Stimulated activated CD4-positive, alpha-beta T cell treated with anti-CD3 and anti-CD28 coated beads, Interleukin-15, amount 100 ng/mL, for 1 hour (primary cell): ENCODE data around the gene KIF1A.

ENCODE experiments used
- DNase-seq, 2 donors: peaks; one replicate each; pipeline ENCODE4 v3.0.0-alpha.2; 2020; ENCODE audit warnings: low read depth in 1 of 2, low spot score in 1 of 2

Gene KIF1A

DNA sequence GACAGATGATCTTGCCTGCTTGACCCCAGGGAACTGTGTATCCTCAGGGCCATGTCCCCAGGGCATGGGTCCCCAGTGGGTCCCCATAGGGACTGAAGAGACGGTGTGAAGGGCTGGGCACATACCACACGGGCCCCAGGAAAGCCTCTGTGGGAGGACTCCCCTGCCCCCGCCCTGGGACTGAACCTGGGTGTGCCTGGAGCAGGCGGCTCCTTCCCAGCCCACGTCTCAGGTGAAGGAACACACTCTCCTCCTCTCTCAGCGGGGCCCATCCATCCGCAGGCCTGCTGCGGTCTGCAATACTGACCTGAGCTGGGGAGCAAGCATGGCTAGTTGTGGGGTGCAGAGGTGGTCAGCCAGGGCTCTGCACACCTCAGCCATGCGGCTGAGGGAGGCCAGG lies 45.2 kb downstream of the KIF1A start:
- no peak for DNase-seq

DNA sequence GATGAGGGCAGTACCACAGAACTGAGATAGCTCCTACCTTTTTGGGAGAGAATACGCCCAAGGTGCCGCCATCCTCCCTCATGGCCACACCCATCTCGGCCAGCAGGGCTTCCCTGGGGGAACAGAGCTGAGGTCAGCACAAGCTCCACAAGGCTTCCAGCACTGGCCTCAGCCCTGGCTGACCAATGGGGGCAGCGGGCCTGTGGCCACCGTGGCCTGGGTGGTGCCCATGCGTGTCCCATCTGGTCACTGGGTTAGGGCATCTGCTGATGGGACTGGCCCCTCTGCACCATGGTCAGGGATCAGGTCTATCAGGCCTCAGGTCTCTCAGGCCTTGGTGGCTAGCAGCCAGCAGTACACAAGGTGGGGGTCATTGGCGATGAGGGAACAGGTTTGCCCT lies 50.9 kb downstream of the KIF1A start:
- DNase-seq: no peak

DNA sequence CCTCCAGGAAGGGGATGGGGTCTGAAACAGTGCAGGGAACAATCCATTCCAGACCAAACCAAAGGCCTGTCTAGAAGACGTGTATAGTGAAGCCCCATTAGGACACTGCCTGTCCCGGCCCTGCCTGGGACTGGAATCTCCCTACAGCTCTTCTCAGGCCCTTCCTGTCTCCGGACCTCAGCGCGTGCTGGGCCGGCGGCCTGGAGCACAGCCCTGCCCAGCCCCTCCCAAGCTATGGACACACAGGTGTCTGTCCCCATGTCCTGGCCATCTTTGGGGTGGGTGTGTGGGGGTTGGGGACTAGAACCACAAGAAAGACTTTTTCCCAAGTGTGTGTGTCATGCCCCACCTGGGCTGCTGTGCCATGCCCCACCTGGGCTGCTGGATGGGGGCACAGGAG lies 51.8 kb downstream of the KIF1A start:
- no peak for DNase-seq

DNA sequence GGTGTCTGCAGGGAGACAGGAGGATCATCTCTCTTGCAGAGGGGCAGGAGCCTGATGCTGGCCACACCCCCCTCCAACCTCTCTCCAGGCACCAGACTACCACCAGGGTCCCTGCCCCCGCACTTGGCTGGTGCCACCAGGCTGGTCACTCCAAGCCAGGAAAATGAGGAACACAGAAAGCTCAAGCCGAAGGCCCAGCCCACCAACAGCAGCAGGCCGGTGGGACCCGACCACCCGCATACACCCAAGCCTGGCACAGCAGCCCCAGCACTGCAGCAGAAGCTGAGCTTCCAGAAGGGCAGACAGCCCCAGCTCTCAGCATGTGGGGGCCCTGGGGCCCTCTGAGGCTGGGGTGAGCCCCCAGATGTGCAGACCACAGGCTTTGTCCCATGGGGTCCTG lies 52.7 kb downstream of the KIF1A start:
- no peak for DNase-seq

DNA sequence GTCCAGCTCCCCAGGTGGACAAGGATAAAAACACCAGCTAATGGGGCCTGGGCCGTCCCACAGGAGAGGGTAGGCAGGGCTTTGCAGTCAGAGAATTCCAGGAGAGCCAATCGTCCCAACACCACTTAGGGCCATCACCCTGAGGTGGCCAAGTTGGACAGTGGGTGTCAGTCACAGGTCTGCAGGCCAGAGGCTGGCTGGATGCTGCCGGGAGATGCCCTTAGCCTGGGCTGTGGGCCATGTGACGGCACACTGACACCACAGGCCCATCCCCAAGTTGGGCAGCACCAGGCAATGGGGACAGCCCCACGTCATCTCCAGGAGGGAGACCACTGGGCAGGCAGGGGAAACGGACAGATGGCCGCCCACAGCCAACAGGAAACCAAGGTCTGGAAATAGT lies 53.9 kb downstream of the KIF1A start:
- DNase-seq: no peak

DNA sequence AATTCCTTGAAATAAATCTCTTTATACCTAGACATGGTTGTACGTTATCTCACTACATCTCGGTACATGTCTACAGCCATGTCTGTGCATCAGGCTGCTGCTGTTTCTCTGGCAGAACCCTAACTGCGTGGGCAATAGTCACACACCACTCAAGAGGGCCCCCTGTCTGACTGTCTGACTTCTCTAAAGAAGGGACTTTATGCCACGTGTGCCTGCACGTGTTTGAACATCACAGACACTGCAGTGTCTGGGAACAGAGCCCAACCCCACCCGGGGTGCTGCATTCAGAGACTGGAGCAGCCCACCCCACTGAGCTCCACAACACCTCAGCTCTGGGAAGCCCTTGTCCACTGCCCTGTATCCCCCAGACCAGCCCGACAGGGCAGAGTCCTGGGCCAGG lies 55.0 kb downstream of the KIF1A start:
- DNase-seq: no peak

DNA sequence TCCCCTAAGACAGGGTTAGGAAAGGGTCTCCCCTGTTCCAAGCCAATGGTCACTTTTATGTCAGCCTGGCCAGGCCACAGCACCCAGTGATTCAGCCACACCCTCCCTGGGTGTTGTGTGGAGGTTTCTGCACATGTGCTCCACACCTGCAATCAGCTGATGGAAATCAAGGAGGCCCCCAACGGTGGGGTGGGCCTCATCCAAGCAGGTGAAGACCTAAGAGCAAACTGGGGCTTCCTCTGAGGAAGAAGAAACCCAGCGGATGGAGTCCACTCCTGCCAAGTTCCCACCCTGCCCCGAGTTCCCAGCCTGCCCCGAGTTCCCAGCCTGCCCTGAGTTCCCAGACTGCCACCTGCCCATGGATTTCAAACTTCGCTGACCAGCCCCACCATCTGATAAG lies 55.4 kb downstream of the KIF1A start:
- DNase-seq: no peak

DNA sequence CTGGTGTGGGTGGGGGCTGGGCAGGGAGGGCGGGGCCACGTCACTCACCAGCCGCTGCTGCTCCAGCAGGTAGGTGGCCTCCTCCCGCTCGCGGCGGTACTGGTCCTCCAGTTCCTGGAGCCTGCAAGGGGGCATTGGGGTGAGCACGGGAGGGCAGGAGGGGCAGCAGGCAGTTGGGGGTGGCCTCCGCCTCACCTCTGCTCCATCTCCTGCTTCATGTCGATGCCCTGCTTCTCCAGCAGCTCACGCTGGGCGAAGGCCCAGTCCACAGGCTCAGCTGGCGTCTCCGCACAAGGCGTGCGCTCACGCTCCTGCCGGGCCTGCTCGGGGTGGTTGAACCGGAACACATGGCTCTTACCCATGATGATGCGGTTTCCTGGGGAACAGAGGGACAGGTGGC lies 57.0 kb downstream of the KIF1A start:
- no peak for DNase-seq

DNA sequence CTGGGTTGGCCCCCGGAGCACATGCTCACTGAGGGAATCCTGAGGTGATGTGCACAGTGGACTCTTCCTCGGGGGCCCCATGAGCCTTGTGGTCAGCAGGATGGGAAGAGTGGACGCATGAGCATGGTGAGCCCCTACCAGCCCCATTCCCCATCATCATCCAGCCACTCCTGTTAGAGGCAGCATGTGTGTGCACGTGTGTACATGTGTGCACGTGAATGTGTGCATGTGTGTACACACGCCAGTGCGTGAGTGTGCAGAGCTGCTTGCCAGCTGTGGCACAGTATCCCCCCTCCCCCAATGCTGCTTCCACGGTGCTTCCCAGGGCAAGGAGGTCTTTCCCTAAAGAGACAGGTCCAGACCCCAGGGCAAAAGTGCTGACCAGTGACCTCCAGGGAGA lies 57.8 kb downstream of the KIF1A start:
- DNase-seq: no peak

DNA sequence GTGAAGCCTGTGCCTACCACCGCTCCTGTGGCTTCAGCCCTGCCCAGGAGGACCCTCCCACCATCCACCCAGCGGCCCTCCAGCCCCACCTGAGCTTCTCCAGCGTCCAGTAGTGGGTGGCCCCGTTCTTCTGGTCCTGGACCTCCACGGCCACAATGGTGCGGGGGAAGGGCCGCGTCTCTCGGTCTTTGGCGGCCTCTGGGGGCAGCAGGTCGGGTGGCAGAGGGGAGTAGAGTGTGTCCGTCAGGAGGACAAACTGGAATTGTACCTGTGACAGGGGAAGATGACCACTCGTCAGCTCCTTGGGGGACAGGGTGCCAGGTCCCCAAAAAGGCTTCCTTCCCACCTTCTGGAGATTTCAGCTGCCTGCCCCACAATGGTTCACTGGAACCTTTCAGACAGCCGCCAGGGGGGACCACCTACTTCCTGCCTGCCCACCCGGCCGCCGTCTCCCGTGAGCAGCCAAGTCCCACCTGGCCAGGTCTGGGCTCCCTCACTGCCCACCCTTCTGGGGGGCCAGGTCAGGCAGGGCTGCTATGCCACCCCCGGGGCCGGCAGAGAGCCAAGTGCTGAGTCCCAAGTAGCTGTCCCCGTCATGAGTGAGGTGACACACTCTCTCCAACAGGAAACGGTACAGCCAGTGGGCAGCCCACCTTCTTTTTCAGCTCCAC lies 59.3 kb downstream of the KIF1A start:
- no peak for DNase-seq

DNA sequence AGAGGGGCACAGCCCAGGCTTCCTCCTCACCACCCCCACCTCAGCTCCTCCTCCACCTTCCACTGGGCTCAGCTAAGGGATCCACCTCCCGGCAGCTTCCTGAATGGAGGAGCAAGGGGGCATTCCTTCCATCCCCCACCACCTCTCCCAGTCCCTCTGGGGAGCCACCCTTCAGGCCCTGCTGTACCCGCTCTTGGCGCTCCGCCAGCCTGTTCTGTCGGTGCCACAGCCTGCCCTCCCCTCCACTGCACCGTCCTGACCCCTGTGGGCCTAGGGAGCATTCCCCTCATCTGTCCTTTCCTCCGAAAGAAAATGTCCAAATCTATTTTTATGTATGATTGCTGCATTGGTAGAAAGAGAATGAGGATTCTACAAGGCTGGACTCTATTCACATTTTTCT lies 59.9 kb downstream of the KIF1A start:
- DNase-seq: no peak

DNA sequence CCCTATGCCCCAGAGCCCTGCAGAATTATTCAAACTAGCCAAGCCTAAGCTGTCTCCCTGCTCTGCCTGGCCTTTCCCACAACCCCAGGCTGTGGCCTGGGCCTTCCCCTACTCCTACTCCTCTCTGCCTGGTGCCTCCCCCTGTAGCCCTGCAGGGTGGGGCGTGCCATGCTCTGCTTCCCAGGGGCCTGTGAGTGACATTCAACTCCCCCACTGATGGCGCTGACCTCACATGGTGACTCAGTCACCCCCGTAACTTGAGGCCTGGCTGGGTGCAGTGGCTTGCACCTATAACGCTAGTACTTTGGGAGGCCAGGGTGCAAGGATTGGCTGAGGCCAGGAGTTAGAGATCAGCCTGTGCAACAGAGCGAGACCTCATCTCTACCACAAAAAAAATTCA lies 60.6 kb downstream of the KIF1A start:
- no peak for DNase-seq

DNA sequence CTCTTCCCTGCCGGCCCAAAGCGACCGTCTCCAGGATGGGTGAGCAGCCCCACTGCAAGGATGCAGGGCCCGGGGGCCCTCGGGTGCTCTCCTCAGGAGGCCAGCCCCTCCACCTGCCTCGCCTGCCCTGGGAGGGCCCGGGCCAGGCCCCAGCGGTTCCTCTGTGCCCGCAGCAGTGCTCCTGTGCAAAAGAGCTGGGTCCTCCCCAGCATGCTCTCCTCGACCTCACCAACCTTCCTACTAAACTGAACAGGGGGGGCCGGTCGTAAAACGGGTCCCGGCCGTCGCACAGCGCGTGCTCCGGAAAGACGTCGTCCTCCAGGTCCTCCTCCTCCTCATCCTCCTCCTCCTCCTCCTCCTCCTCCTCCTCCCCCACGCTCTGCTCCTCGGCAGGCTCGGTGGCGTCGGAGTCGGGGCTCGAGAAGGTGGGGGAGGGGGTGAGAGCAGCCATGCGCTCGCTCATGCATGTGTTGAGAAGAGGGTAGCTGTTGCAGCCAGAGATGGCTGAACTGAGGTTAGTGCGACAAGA lies 62.9 kb downstream of the KIF1A start:
- DNase-seq: no peak

DNA sequence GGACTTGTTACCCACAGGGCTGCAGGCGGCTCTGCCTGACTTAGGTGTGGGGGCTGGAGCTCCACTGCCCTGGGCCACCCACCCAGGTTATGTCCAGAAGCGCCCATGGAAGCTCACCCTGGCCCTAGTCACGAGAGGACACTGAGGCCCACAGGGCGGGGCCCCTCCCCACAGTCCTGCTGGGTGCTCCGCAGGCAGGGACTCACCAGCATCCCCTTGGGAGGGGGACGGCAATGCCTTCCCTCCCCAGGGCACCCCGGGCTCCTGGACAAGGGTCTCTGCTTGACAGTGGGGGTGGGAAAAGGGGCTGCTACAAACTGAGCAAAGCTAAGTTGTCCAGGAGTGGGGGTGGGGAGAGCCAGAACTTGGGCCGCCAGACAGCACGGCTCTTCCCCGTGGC lies 67.8 kb downstream of the KIF1A start:
- DNase-seq: no peak

DNA sequence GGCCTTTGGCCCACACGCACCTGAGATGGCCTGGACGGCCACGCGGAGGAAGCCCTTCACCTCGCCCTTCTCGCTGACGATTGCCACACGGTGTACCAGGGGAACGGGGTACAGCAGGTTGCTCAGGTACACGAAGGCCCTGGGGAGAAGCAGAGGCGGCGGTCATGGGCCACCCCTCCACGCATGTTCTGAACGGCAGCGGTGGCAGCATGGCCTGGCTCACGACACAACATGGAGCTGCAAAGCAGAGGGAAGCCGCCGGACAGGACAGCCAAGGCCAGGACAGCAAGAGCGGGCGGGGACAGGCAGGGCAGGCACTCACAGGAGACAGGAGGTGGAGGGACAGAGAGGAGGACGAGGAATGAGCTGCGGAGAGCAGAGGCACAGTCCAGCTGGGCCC lies 69.6 kb downstream of the KIF1A start:
- DNase-seq: no peak

DNA sequence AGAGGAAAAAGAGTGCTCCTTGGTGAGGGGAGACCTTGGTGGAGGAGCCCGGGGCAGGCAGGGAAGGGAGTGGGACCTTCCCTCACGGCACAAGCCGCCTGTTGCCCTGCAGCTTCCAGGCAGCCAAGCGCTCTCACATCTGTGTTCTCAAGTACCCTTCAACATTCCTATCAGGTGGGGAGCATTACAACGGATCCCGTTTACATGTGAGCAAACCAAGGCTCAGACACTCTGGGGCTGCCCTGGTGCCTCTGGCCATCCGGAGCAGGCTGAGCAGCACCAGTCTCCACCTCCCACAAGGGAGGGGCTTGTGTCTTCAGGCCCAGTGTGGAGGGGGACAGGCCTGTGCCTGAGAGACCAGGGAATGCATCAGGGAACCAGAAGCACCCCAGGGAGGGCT lies 70.5 kb downstream of the KIF1A start:
- DNase-seq: no peak

DNA sequence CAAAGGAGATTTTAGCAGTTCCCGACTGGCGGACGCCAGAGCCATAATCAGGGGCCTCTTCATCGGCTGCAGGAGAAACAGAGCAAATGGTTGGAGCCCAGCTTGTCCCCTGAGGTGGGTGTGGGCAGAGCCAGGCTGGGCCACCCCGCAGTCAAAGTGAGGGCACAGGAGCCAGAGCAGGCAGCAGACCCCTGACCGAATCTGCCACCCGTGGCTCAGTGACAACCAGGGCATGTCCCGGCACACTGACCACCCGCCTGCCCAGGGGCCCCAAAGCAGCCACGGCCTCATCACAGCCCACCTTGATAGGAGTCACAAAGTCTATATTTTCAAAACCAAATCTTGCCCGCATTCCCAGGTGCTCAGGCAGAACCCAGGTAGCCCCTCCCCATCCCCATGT lies 72.8 kb downstream of the KIF1A start:
- no peak for DNase-seq

DNA sequence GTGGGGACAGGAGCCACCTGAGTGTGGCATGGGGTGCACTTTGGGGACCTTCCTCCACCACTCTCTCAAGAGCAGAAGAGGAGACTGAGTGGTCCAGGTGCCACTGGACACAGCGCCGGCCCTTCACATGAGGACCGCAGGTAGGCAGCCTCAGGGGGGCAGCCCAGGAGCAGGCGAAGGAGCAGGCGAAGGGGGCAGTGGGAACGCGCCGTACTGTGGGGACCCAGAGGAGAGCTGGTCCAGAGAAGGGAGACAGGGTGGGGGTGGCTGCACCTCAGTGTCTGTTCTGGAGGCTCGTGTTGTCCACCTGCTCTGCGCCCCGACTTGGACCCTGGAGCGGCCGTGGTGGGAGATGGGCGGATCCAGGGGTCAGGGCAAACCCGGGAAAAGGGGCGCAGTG lies 73.3 kb downstream of the KIF1A start:
- no peak for DNase-seq

DNA sequence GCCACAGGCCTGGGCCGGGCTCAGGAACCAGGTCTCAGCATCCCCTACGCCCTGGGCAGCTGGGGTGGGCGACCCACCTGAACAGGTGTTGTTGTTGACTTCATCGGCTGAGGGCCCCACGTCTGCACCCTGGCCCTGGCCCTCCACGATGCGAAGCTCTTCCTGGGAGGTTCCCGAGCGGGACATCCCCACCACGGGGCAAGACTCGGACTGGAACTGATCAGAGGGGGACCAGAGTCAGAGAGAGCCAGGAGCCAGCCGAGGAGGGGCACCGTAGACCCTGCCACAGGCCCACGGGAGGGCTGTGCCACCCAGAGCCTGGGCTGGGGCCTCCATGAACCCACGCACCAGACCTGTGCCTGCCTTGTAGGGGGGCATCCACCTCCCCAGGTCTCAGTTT lies 74.1 kb downstream of the KIF1A start:
- no peak for DNase-seq

DNA sequence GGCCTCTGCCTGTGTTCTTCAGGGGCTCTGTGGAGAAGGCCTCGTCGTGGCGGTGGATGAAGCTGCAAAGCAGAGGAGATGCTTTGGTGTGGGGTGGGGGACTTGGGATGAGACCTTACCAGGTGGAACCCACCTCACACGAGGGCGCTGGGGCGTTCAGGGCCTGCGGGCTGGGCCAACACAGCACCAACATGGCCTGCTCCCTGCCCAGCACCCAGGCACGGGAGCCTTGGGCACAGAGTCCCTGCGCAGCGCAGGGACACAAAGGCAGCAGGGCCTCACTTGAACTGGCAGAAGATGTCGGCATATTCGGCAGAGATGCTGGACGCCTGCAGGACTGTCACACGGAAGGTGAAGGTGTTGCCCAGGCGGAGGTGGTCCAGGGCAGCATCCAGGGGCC lies 74.6 kb downstream of the KIF1A start:
- no peak for DNase-seq

DNA sequence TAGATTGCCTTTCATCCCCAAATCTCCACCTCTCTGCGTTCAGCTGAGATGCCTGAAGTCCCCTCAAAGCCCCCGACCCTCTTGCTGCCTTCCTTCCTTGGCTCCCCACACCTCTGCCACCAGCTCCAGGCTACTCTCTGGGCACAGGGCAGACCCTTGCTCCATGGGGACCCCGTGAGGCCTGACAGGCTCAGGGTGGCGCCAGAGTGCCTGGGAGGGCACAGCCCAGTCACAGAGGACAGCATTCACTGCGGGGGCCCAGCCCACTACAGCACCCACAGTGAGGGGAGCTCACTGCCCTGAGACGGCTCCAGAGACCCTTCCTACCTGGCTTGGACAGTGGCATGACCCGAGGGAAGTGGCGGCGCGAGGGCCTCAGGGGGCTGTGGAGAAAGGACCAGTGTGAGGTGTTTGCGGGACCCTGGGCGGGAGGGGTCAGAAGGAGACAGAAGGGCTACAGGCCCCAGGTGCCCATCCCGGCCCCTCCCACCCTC lies 77.4 kb downstream of the KIF1A start:
- no peak for DNase-seq

DNA sequence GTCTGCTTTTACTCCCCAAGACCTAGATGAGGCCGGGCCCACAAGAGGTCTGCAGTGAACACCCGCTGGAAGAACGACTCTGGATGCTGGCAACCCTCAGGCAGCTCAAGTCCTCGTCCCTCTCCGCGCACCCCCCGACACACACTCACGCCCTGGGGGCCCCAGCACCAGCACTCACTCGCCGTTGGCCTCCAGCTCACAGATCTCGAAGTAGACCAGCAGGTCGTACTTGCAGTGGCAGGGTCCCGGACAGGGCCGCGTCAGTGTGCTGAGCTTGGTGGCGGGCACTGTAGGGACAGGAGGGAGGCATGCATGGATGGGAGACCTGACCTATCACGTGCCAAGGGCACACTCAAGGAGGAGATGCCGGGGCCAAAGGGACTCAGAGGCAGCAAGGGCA lies 78.9 kb downstream of the KIF1A start:
- no peak for DNase-seq

DNA sequence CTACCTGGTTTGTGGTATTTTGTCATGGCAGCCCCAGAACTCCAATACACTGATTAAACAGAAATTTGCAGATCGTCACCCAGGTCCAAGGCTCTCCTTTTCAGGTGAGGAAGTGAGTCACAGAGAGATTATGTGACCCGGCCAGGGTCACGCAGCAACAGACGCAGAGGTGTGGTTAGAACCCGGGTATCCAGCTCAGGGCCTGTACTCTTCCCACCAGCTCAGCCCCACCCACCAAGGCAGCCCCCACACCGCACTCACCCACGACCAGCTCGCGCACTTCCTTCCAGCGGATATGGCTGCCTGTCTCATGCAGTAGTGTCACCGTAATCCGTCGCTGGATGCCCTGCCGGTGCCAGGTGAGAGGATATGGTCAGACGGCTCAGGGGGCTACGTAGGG lies 80.2 kb downstream of the KIF1A start:
- DNase-seq: no peak
